Glomerular endothelial cell (primary cell): Measurements from ENCODE around the gene SSR4. TPM values are rescaled to one million over a fixed set of nuclear protein-coding genes. Genes with fewer than 3 reads are reported as not detected.

Experiments
- DNase-seq: peaks from one replicate; pipeline ENCODE4 v3.0.0-alpha.2; 2011; ENCODE audit warnings: low read depth, low spot score; ENCODE audit errors: extremely low read depth
- total RNA-seq: library from RNA; depleted of rRNA; stranded (reverse); fragments of >200 nt; gene quantifications from 2 replicates; pipeline ENCODE4 v1.2.3, GENCODE V29; 2015

SSR4 gene
- total RNA-seq, 1 donor from 2014 or later: 212 TPM

- DNase-seq: no peak
Observed at GRCh38 chrX:153828308-153828707, 33.8 kb downstream of the SSR4 start.

- no peak for DNase-seq
Observed at GRCh38 chrX:153828723-153829548, 34.5 kb downstream of the SSR4 start.

GRCh38 chrX:153829549-153829798 lies 35.0 kb downstream of the SSR4 start:
- no peak for DNase-seq

GRCh38 chrX:153829799-153830639 lies 35.6 kb downstream of the SSR4 start, which contains the start of gene PDZD4:
Gene PDZD4 (minus strand): TSS chrX:153830544. CDS start chrX:153830298, 246 bp downstream.
- DNase-seq: no peak

- DNase-seq: no peak
Observed at GRCh38 chrX:153830640-153831428, 36.4 kb downstream of the SSR4 start.

GRCh38 chrX:153831429-153832150 lies 37.1 kb downstream of the SSR4 start:
- no peak for DNase-seq

GRCh38 chrX:153832728-153833127 lies 38.3 kb downstream of the SSR4 start:
- no peak for DNase-seq

- DNase-seq: no peak
Observed at GRCh38 chrX:153836921-153837320, 42.5 kb downstream of the SSR4 start.

- DNase-seq: no peak
Observed at GRCh38 chrX:153844509-153845082, 50.1 kb downstream of the SSR4 start.

GRCh38 chrX:153845195-153845594 lies 50.7 kb downstream of the SSR4 start:
- no peak for DNase-seq

- no peak for DNase-seq
Observed at GRCh38 chrX:153845842-153846241, 51.4 kb downstream of the SSR4 start.

Other genes with a start within 250 kb of the SSR4 start
- gene CCNQ, start 195.5 kb upstream of the SSR4 start, total RNA-seq: 34.1 and 35.2 TPM in 2 replicates
- gene DUSP9, start 147.5 kb upstream of the SSR4 start, total RNA-seq: 0.76 TPM in 1 of 2 replicates, not detected in the other
- gene PNCK, start 120.9 kb upstream of the SSR4 start, total RNA-seq: not detected in 2 replicates
- gene SLC6A8, start 106.7 kb upstream of the SSR4 start, total RNA-seq: 17.3 and 18.7 TPM in 2 replicates
- 206 and 215 TPM in 2 replicates for gene BCAP31, start 70.3 kb upstream of the SSR4 start, total RNA-seq
- 13.8 and 20.9 TPM in 2 replicates for gene ABCD1, start 69.8 kb upstream of the SSR4 start, total RNA-seq
- gene PLXNB3, start 30.4 kb upstream of the SSR4 start, total RNA-seq: 25.6 and 37.6 TPM in 2 replicates
- gene SRPK3, start 13.6 kb upstream of the SSR4 start, total RNA-seq: 0.34 TPM in 1 of 2 replicates, not detected in the other
- 94.4 and 102 TPM in 2 replicates for gene IDH3G, start 293 bp upstream of the SSR4 start, total RNA-seq
- gene PDZD4, start 35.9 kb downstream of the SSR4 start, total RNA-seq: 0.10 and 0.12 TPM in 2 replicates
- 1.6 and 17.1 TPM in 2 replicates for gene L1CAM, start 91.5 kb downstream of the SSR4 start, total RNA-seq
- gene AVPR2, start 110.0 kb downstream of the SSR4 start, total RNA-seq: not detected in 2 replicates
- gene ARHGAP4, start 131.6 kb downstream of the SSR4 start, total RNA-seq: 2.9 and 24.2 TPM in 2 replicates
- gene NAA10, start 140.4 kb downstream of the SSR4 start, total RNA-seq: 144 and 194 TPM in 2 replicates
- 19.0 and 23.7 TPM in 2 replicates for gene RENBP, start 150.0 kb downstream of the SSR4 start, total RNA-seq
- 54.4 and 91.0 TPM in 2 replicates for gene HCFC1, start 177.2 kb downstream of the SSR4 start, total RNA-seq
- gene TMEM187, start 178.1 kb downstream of the SSR4 start, total RNA-seq: 3.3 and 6.7 TPM in 2 replicates
- gene IRAK1, start 225.2 kb downstream of the SSR4 start, total RNA-seq: 106 and 116 TPM in 2 replicates